Putamen (tissue), 1 donor: ENCODE results near the gene MPV17.

Source experiments
- DNase-seq: peaks from one replicate; pipeline ENCODE4 v3.0.0-alpha.2; 2016; ENCODE audit warnings: low spot score

Gene MPV17

GRCh38 chr2:27264253-27264752 lies 58.6 kb downstream of the MPV17 start:
- no peak for DNase-seq

- no peak for DNase-seq
Measured at GRCh38 chr2:27263287-27264252, 59.3 kb downstream of the MPV17 start.

- no peak for DNase-seq
Measured at GRCh38 chr2:27262379-27263286, 60.3 kb downstream of the MPV17 start, which contains the start of gene SLC30A3. Gene SLC30A3, minus strand, starts transcription at chr2:27263047. Its CDS starts 141 bp downstream, at chr2:27262906.

- DNase-seq = no peak
Measured at GRCh38 chr2:27261926-27262298, 61.0 kb downstream of the MPV17 start.

GRCh38 chr2:27261241-27261925 lies 61.5 kb downstream of the MPV17 start:
- no peak for DNase-seq
